Osteoblast (primary cell): Measurements from ENCODE around the gene EXTL2. TPM values are rescaled to one million over a fixed set of nuclear protein-coding genes. Genes with fewer than 3 reads are reported as not detected.
"Not testable (repeated sequence)": the region's sequence is repeated elsewhere in the genome, so short reads cannot be mapped to it uniquely, and the experiment has no call there.

Experiments used
- DNase-seq: peaks from one replicate; pipeline ENCODE4 v3.0.0; 2011; ENCODE audit warnings: low spot score, mixed read lengths; ENCODE audit not compliant: insufficient read length; ENCODE audit errors: missing footprints
- H2AFZ ChIP-seq: 2 replicates; pipeline ENCODE4 v1.6.0; 2011; ENCODE audit warnings: mild to moderate bottlenecking, low read length
- H3K27ac ChIP-seq: 2 replicates; pipeline ENCODE4 v1.5.1; 2011; ENCODE audit warnings: mild to moderate bottlenecking, low read depth, low read length, moderate library complexity
- H3K27me3 ChIP-seq: 2 replicates; pipeline ENCODE4 v1.6.0; 2012; ENCODE audit warnings: mild to moderate bottlenecking, control low read depth, inconsistent platforms, low read length, moderate library complexity; ENCODE audit not compliant: insufficient read depth
- H3K36me3 ChIP-seq: 2 replicates; pipeline ENCODE4 v1.5.1; 2011; ENCODE audit warnings: mild to moderate bottlenecking, low read length, control low read depth, moderate library complexity; ENCODE audit not compliant: insufficient read depth
- H3K4me1 ChIP-seq: 2 replicates; pipeline ENCODE4 v1.5.1; 2011; ENCODE audit warnings: mild to moderate bottlenecking, low read length, control low read depth, moderate library complexity; ENCODE audit not compliant: insufficient read depth
- H3K4me2 ChIP-seq: 2 replicates; pipeline ENCODE4 v1.6.0; 2011; ENCODE audit warnings: mild to moderate bottlenecking, low read length; ENCODE audit not compliant: insufficient read depth
- H3K4me3 ChIP-seq: fragments of 200-600 bp; sonication (generic); 3 replicates; pipeline ENCODE4 v1.5.1; 2012; ENCODE audit warnings: mild to moderate bottlenecking, low read length, inconsistent platforms; ENCODE audit not compliant: insufficient read depth
- H3K79me2 ChIP-seq: 2 replicates; pipeline ENCODE4 v1.6.0; 2012; ENCODE audit warnings: mild to moderate bottlenecking, low read length, control low read depth, inconsistent platforms; ENCODE audit not compliant: insufficient read depth
- H3K9me3 ChIP-seq: 2 replicates; pipeline ENCODE4 v1.5.1; 2011; ENCODE audit warnings: low read depth, low read length, control low read depth
- H4K20me1 ChIP-seq: 2 replicates; pipeline ENCODE4 v1.6.0; 2012; ENCODE audit warnings: mild to moderate bottlenecking, low read length, control low read depth; ENCODE audit not compliant: insufficient read depth
- CTCF ChIP-seq: IDR thresholded peaks from 2 replicates; pipeline ENCODE4 v1.5.1; 2011; ENCODE audit warnings: mild to moderate bottlenecking, low read depth, low read length, moderate library complexity; ENCODE audit errors: extremely low read depth
- total RNA-seq: library from RNA; depleted of rRNA; stranded (reverse); fragments of >200 nt; gene quantifications from 2 replicates; pipeline ENCODE4 v1.2.3, GENCODE V29; 2012

Gene EXTL2
- total RNA-seq, 1 donor, result 36.2 TPM

- Histone ChIP-seq H3K9me3 (no peaks in the 10 kb centered on the region), H3K4me1 (peaks cover 28% of the 10 kb centered on the region), H3K36me3 (no peaks in the 10 kb centered on the region), H4K20me1 (no peaks in the 10 kb centered on the region), H3K27me3 (no peaks in the 10 kb centered on the region), H3K4me3 (peak overlapping the region; percentile 35), H3K79me2 (no peaks in the 10 kb centered on the region), H2AFZ (peak overlapping the region; percentile 54), H3K4me2 (peak overlapping the region; percentile 74), H3K27ac (peak overlapping the region; percentile 88)
- no peak for DNase-seq
- peak; percentile 63 for TF ChIP-seq CTCF
Measured at GRCh38 chr1:100866041-100866900, 28.4 kb downstream of the EXTL2 start.

DNA sequence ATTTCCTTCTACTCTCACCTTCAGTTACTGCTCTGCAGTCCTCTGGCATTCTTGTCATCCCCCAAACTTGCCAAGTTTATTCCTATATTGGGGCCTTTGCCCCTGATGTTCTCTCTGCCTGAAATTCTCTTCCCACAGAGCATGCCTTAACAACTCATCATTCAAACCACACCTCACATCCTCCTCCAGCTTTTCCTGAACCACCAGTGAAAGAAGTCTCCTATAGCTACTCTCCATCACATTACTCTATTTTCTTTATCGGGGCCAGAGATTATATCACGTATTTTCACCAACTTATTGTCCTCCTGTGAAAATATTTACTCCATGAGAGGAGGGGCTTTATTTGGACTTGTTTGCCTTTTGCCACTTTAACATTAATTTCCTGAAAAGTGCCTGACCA, 32.1 kb downstream of the EXTL2 start:
- Histone ChIP-seq H3K4me3 (no peak overlapping the region), H3K27ac (peak overlapping the region; percentile 93), H3K4me2 (peak overlapping the region; percentile 28), H2AFZ (peak overlapping the region; percentile 16), H4K20me1 (no peaks in the 10 kb centered on the region), H3K4me1 (peaks cover 42% of the 10 kb centered on the region), H3K9me3 (no peaks in the 10 kb centered on the region), H3K79me2 (no peaks in the 10 kb centered on the region), H3K27me3 (no peaks in the 10 kb centered on the region), H3K36me3 (no peaks in the 10 kb centered on the region)
- TF ChIP-seq CTCF, result no peak
- DNase-seq, result peak; percentile 57

- TF ChIP-seq CTCF, result no peak
- no peaks in the 10 kb centered on the region for H3K36me3 ChIP-seq
- H3K79me2 ChIP-seq, result no peaks in the 10 kb centered on the region
- H2AFZ ChIP-seq, result no peak overlapping the region
- no peak overlapping the region for H3K4me3 ChIP-seq
- peak overlapping the region; percentile 93 for H3K27ac ChIP-seq
- DNase-seq, result peak; percentile 53
- H3K27me3 ChIP-seq, result no peaks in the 10 kb centered on the region
- no peaks in the 10 kb centered on the region for H4K20me1 ChIP-seq
- H3K4me2 ChIP-seq, result no peak overlapping the region
- peaks cover 42% of the 10 kb centered on the region for H3K4me1 ChIP-seq
- no peaks in the 10 kb centered on the region for H3K9me3 ChIP-seq
Measured at GRCh38 chr1:100861379-100861778, 33.3 kb downstream of the EXTL2 start.

DNA sequence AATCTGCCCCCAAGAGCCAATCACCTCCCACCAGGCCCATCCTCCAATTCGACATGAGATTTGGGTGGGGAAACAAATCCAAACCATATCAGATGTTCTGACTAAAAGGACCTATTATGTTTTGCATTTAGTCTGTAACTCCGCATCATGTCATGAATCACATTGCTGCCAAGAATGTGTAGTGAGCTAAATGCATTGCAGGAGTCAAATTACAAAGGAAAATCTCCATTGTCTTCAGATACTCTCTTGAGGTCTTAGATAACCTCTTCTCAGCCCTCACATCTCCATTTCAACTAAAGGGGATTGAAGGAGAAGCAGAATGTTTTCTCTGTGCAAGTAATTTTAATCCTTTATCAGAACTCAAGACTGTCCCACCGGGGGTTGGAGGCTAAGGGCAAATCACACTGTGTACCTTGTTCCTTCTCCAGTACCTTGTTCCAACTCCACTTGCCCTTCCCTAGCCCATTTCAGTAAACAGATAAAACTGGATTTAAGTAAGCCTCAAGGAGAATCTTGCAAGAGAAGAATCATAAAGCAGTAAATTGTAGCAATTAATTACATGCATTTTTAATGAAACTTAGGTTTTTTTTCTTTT, 34.1 kb downstream of the EXTL2 start:
- Histone ChIP-seq H3K27ac (peak overlapping the region; percentile 93), H3K27me3 (no peaks in the 10 kb centered on the region), H3K79me2 (no peaks in the 10 kb centered on the region), H3K9me3 (no peaks in the 10 kb centered on the region), H2AFZ (peak overlapping the region; percentile 45), H3K4me2 (peak overlapping the region; percentile 20), H4K20me1 (no peaks in the 10 kb centered on the region), H3K4me1 (peaks cover 36% of the 10 kb centered on the region), H3K36me3 (no peaks in the 10 kb centered on the region), H3K4me3 (no peak overlapping the region)
- TF ChIP-seq CTCF, result no peak
- DNase-seq, result no peak

DNA sequence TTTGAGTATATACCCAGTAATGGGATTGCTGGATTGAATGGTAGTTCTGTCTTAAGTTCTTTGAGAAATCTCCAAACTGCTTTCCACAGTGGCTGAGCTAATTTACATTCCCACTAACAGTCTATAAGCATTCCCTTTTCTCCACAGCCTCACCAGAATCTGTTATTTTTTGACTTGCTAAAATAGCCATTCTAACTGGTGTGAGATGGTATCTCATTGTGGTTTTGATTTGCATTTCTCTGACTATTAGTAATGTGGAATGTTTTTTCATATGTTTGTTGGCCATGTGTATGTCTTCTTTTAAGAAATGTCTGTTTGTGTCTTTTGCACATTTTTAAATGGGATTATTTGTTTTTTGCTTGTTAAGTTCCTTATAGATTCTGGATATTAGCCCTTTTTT, 39.5 kb downstream of the EXTL2 start:
- not testable (repeated sequence) for H3K4me2 ChIP-seq, H3K36me3 ChIP-seq

More for the DNA sequence above, 39.5 kb downstream of the EXTL2 start:
- not testable (repeated sequence) for H2AFZ ChIP-seq, H3K4me3 ChIP-seq, H3K79me2 ChIP-seq, H3K9me3 ChIP-seq, DNase-seq, H4K20me1 ChIP-seq, H3K27me3 ChIP-seq
- Histone ChIP-seq H3K4me1 (peaks cover 20% of the 10 kb centered on the region), H3K27ac (peak overlapping the region; percentile 19)
